ENCODE measurements around the gene MAMSTR.

DNA sequence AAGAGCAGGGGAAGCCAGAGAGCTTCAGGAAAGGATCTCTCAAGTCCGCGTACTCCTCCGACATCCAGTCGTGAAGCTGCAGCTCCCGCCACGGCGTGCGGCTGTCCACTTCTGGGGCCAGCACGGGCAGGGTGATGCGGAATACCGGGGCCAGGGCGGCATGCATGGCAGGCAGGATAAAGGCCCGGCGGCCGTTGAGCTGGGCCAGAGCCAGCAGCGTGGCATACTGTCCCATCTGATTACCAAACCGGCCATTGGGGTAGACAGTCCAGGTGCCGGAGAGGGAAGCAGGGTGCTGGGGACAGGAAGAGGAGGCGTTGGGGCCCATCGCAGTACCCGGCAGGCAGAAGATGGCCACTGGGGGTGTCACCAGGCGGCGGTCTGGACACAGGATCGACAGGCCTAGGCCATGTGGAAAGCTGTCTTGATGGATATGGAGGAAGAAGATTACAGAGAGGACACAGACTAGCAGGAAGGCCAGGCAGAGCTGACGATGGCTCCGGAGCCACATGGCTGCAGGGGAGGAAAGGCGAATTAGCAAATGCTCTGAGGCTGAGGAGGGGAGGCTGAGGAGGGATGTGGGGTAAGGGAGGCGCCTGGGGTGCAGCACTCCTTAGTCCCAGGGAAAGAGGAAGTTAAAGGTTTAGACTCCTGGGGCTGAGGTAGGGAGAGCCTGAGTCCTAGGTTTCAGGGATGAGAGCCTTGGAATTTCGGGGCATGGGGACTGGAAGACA is 31.4 kb upstream of the MAMSTR start:
- TF ChIP-seq, protein P1, sequence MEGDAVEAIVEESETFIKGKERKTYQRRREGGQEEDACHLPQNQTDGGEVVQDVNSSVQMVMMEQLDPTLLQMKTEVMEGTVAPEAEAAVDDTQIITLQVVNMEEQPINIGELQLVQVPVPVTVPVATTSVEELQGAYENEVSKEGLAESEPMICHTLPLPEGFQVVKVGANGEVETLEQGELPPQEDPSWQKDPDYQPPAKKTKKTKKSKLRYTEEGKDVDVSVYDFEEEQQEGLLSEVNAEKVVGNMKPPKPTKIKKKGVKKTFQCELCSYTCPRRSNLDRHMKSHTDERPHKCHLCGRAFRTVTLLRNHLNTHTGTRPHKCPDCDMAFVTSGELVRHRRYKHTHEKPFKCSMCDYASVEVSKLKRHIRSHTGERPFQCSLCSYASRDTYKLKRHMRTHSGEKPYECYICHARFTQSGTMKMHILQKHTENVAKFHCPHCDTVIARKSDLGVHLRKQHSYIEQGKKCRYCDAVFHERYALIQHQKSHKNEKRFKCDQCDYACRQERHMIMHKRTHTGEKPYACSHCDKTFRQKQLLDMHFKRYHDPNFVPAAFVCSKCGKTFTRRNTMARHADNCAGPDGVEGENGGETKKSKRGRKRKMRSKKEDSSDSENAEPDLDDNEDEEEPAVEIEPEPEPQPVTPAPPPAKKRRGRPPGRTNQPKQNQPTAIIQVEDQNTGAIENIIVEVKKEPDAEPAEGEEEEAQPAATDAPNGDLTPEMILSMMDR (IDR thresholded peaks at IDR 0.05): no peak
- TF ChIP-seq EZH2 (IDR thresholded peaks at IDR 0.05; ENCODE audit: borderline replicate concordance, insufficient read depth, low read depth, low read length, poor library complexity, severe bottlenecking): no peak

All from B cell (primary cell).